Neural progenitor cell (in vitro differentiated cells): ENCODE measurements around the gene BMAL2.

Experiments
- CTCF ChIP-seq: fragments of 200-600 bp; sonication (generic); IDR thresholded peaks from 2 replicates; pipeline ENCODE4 v1.5.1; 2017; ENCODE audit warnings: antibody characterized with exemption, mild to moderate bottlenecking
- EZH2 ChIP-seq: fragments of 200-600 bp; sonication (generic); IDR thresholded peaks from 2 replicates; pipeline ENCODE4 v1.6.1; 2017; ENCODE audit warnings: antibody characterized with exemption, mild to moderate bottlenecking, moderate library complexity
- EZH2phosphoT487 ChIP-seq: fragments of 200-600 bp; sonication (generic); IDR thresholded peaks from 2 replicates; pipeline ENCODE4 v1.6.1; 2017; ENCODE audit warnings: antibody characterized with exemption

- peak; percentile 66 for TF ChIP-seq CTCF
- no peak for TF ChIP-seq EZH2
- TF ChIP-seq EZH2phosphoT487: no peak
These were observed 26.8 kb upstream of the BMAL2 start for GRCh38 chr12:27305673-27306456.
